H1 (cell line): ENCODE results near the gene SRPRB. TPM values are rescaled to one million over a fixed set of nuclear protein-coding genes. Genes with fewer than 3 reads are reported as not detected.

ENCODE experiments used
- CTCF ChIA-PET: fragments of 300-600 bp; sonication (Branson Sonifier 250); formaldehyde crosslinking; loops from one replicate; lab custom pipeline; 2021; ENCODE audit not compliant: partially characterized antibody; lab: Charles Lee
- POLR2A ChIA-PET: fragments of 300-600 bp; sonication (Branson Sonifier 250); formaldehyde crosslinking; loops from one replicate; lab custom pipeline; 2021; ENCODE audit warnings: inconsistent platforms; ENCODE audit not compliant: partially characterized antibody; lab: Charles Lee
- DNase-seq, 2 experiments: peaks; one replicate each; pipeline versions ENCODE4 v3.0.0 to v3.0.0-alpha.2; 2010 to 2022; ENCODE audit warnings: low spot score in 2 of 2, low read depth in 1 of 2, mixed read lengths in 1 of 2
- FAIRE-seq: peaks from 2 replicates; lab custom pipeline; 2011; peaks lifted over from hg19 to GRCh38; lab: Jason Lieb, UNC
- H2AFZ ChIP-seq: 2 replicates; pipeline ENCODE4 v1.8.1; 2012; ENCODE audit warnings: low read length, inconsistent platforms
- H2AK5ac ChIP-seq: 2 replicates; pipeline ENCODE4 v1.6.1; 2013; ENCODE audit warnings: low read depth, low read length
- H2BK120ac ChIP-seq: replicated peaks from 2 replicates; pipeline ENCODE3; 2013; ENCODE audit warnings: low read depth, low read length, inconsistent platforms
- H2BK12ac ChIP-seq: 2 replicates; pipeline ENCODE4 v1.6.1; 2013; ENCODE audit warnings: low read depth, low read length
- H2BK15ac ChIP-seq: 2 replicates; pipeline ENCODE4 v1.6.1; 2013; ENCODE audit warnings: low read length
- H2BK20ac ChIP-seq: 2 replicates; pipeline ENCODE4 v1.6.1; 2013; ENCODE audit warnings: low read length
- H2BK5ac ChIP-seq: 2 replicates; pipeline ENCODE4 v1.6.1; 2013; ENCODE audit warnings: low read depth, low read length
- H3K14ac ChIP-seq: 2 replicates; pipeline ENCODE4 v1.6.1; 2013; ENCODE audit warnings: inconsistent platforms; ENCODE audit not compliant: insufficient read length
- H3K18ac ChIP-seq: 2 replicates; pipeline ENCODE4 v1.6.1; 2013; ENCODE audit warnings: low read length; ENCODE audit errors: extremely low read depth
- H3K23ac ChIP-seq: 2 replicates; pipeline ENCODE4 v1.6.1; 2013; ENCODE audit warnings: inconsistent platforms; ENCODE audit not compliant: insufficient read length
- H3K23me2 ChIP-seq: 2 replicates; pipeline ENCODE4 v1.6.1; 2013; ENCODE audit warnings: low read depth, low read length
- H3K27ac ChIP-seq: 2 replicates; pipeline ENCODE4 v1.6.1; 2011; ENCODE audit warnings: low read depth, low read length, inconsistent platforms
- H3K27me3 ChIP-seq, 4 experiments: replicated peaks in 1 of 4; 1 replicate in 1 of 4; 2 replicates in 3 of 4; pipeline versions ENCODE4 v1.6.1 to v1.8.1; 2011 to 2013; ENCODE audit warnings: low read length in 3 of 4, mild to moderate bottlenecking in 3 of 4, inconsistent platforms in 2 of 4, mixed read lengths in 2 of 4, moderate library complexity in 1 of 4; ENCODE audit not compliant: control insufficient read depth in 3 of 4, insufficient read depth in 3 of 4; ENCODE audit errors: extremely low read depth in 1 of 4
- H3K36me3 ChIP-seq, 4 experiments: 2 replicates each; pipeline versions ENCODE4 v1.6.1 to v1.8.1; 2011 to 2013; ENCODE audit warnings: mild to moderate bottlenecking in 4 of 4, low read length in 3 of 4, moderate library complexity in 2 of 4, control low read depth in 1 of 4, inconsistent platforms in 1 of 4; ENCODE audit not compliant: insufficient read depth in 4 of 4, control insufficient read depth in 2 of 4
- H3K4ac ChIP-seq: replicated peaks from 2 replicates; pipeline ENCODE3; 2013; ENCODE audit warnings: low read length, low read depth, mixed read lengths, inconsistent platforms; ENCODE audit not compliant: insufficient read length
- H3K4me1 ChIP-seq, 4 experiments: replicated peaks in 1 of 4; 1 replicate in 1 of 4; 2 replicates in 3 of 4; pipeline versions ENCODE4 v1.6.1 to v1.8.1; 2011 to 2013; ENCODE audit warnings: low read length in 3 of 4, inconsistent platforms in 2 of 4, mixed read lengths in 1 of 4; ENCODE audit not compliant: insufficient read depth in 4 of 4, control insufficient read depth in 3 of 4
- H3K4me2 ChIP-seq, 2 experiments: 2 replicates each; pipeline versions ENCODE4 v1.6.1 to v1.8.1; 2011 to 2013; ENCODE audit warnings: low read depth in 2 of 2, low read length in 2 of 2, control low read depth in 1 of 2, inconsistent platforms in 1 of 2, mild to moderate bottlenecking in 1 of 2; ENCODE audit not compliant: insufficient read depth in 1 of 2
- H3K4me3 ChIP-seq, 4 experiments: fragments of 200-600, 300-600 bp in 1 of 4; sonication (generic), shearing (Covaris generic), sonication (Bioruptor Twin) in 1 of 4; 2 replicates each; pipeline versions ENCODE4 v1.5.1 to v1.8.1; 2011 to 2016; ENCODE audit warnings: low read length in 4 of 4, low read depth in 3 of 4, control low read depth in 2 of 4, inconsistent platforms in 2 of 4, mild to moderate bottlenecking in 2 of 4, mixed read lengths in 1 of 4, moderate library complexity in 1 of 4; ENCODE audit not compliant: insufficient read depth in 2 of 4; ENCODE audit errors: extremely low read depth in 1 of 4
- H3K56ac ChIP-seq: replicated peaks from 2 replicates; pipeline ENCODE3; 2013; ENCODE audit warnings: low read depth, mild to moderate bottlenecking, mixed read lengths, low read length, inconsistent platforms; ENCODE audit not compliant: insufficient read length
- H3K79me1 ChIP-seq: 2 replicates; pipeline ENCODE4 v1.6.1; 2013; ENCODE audit warnings: low read depth, low read length, control low read depth
- H3K79me2 ChIP-seq, 2 experiments: 2 replicates each; pipeline versions ENCODE4 v1.6.1 to v1.8.1; 2012 to 2013; ENCODE audit warnings: low read length in 2 of 2, mild to moderate bottlenecking in 2 of 2, inconsistent platforms in 1 of 2; ENCODE audit not compliant: insufficient read depth in 2 of 2, control insufficient read depth in 1 of 2
- H3K9ac ChIP-seq, 4 experiments: replicated peaks in 1 of 4; 1 replicate in 1 of 4; 2 replicates in 3 of 4; pipeline versions ENCODE4 v1.6.1 to v1.8.1; 2011 to 2013; ENCODE audit warnings: low read depth in 3 of 4, low read length in 3 of 4, control low read depth in 2 of 4, mild to moderate bottlenecking in 2 of 4, moderate library complexity in 2 of 4, inconsistent platforms in 1 of 4; ENCODE audit errors: extremely low read depth in 1 of 4
- H3K9me3 ChIP-seq, 2 experiments: 2 replicates each; pipeline versions ENCODE4 v1.6.1 to v1.8.1; 2012 to 2013; ENCODE audit warnings: mild to moderate bottlenecking in 2 of 2, moderate library complexity in 2 of 2, control low read depth in 1 of 2, inconsistent platforms in 1 of 2, low read depth in 1 of 2, low read length in 1 of 2, mixed read lengths in 1 of 2; ENCODE audit not compliant: insufficient read depth in 2 of 2
- H4K20me1 ChIP-seq, 2 experiments: replicated peaks in 1 of 2; 2 replicates each; pipeline versions ENCODE3 to v1.8.1; 2011 to 2013; ENCODE audit warnings: inconsistent platforms in 2 of 2, low read length in 2 of 2, mild to moderate bottlenecking in 1 of 2; ENCODE audit not compliant: insufficient read depth in 2 of 2, control insufficient read depth in 1 of 2
- H4K5ac ChIP-seq: 2 replicates; pipeline ENCODE4 v1.6.1; 2013; ENCODE audit warnings: low read length, low read depth, mixed read lengths, inconsistent platforms; ENCODE audit not compliant: insufficient read length
- H4K8ac ChIP-seq: 2 replicates; pipeline ENCODE4 v1.8.0; 2013; ENCODE audit warnings: mild to moderate bottlenecking, moderate library complexity, low read length, inconsistent platforms; ENCODE audit not compliant: insufficient read depth; ENCODE audit errors: extremely low read depth
- H4K91ac ChIP-seq: replicated peaks from 2 replicates; pipeline ENCODE3; 2013; ENCODE audit warnings: low read length, mixed read lengths, inconsistent platforms; ENCODE audit not compliant: insufficient read length
- BRCA1 ChIP-seq: IDR thresholded peaks from 2 replicates; pipeline ENCODE4 v1.6.1; 2012; ENCODE audit warnings: low read depth, low read length, improper control_type of control experiment
- WGBS, 2 experiments: shearing (Covaris generic) in 1 of 2; methylation state at CpG; one replicate each; pipeline versions ENCODE4 v1.1.6 to v1.1.7; 2013 to 2015; ENCODE audit warnings: low lambda C conversion rate in 2 of 2, mixed read lengths in 2 of 2, inconsistent platforms in 1 of 2, low coverage in 1 of 2, missing lambda C conversion rate in 1 of 2; ENCODE audit not compliant: insufficient replicate concordance in 2 of 2, insufficient coverage in 1 of 2, insufficient read length in 1 of 2; ENCODE audit errors: extremely low coverage in 1 of 2, missing lambda C conversion rate in 1 of 2; 5-methylcytosine and 5-hydroxymethylcytosine counted together
- polyA plus RNA-seq, 7 experiments: library from polyadenylated mRNA; depleted of rRNA in 3 of 7; stranded (reverse) in 5 of 7; unstranded in 2 of 7; fragments of >200 nt in 5 of 7; fragments of 200-250 nt in 2 of 7; gene quantifications; 1 replicate in 5 of 7; 2 replicates in 1 of 7; 4 replicates in 1 of 7; pipeline versions ENCODE4 v1.2.1 to v1.2.3, GENCODE V29; 2011 to 2013; ENCODE audit warnings: missing spikeins in 2 of 7, mixed read lengths in 2 of 7
- total RNA-seq: library from RNA; stranded (reverse); fragmentation: NEBNext Ultra II Directional; extraction: Animal tissue kit (Norgen Biotek cat#: 25700); gene quantifications from 2 replicates; pipeline ENCODE4 v1.2.1, GENCODE V29; 2021

The SRPRB gene
- total and polyA plus RNA-seq, 2 of the 8 experiments (the other 6 are each of a cell fraction or from before 2014, with no cell fraction given): 15.9 to 49.8 TPM

- Histone ChIP-seq H2BK15ac (no peak overlapping the region), H4K20me1 (no peaks in the 10 kb centered on the region), H3K23ac (no peak overlapping the region), H3K79me1 (no peaks in the 10 kb centered on the region), H3K18ac (no peak overlapping the region), H3K4me1 (peaks cover 0 to 8% (median 1%) of the 10 kb centered on the region in 4 experiments; a peak in 4 of 7 replicates), H2BK12ac (no peak overlapping the region), H3K9me3 (no peaks in the 10 kb centered on the region), H2AK5ac (no peak overlapping the region), H3K4me3 (no peak overlapping the region), H3K9ac (no peak overlapping the region), H3K56ac (no peak overlapping the region), H2BK5ac (no peak overlapping the region), H3K36me3 (no peaks in the 10 kb centered on the region), H3K23me2 (no peaks in the 10 kb centered on the region; the same call in 1 of the 2 replicates), H3K27me3 (no peaks in the 10 kb centered on the region), H4K5ac (no peak overlapping the region), H3K79me2 (no peaks in the 10 kb centered on the region), H2AFZ (no peak overlapping the region), H4K91ac (no peak overlapping the region), H3K4ac (no peak overlapping the region), H2BK120ac (no peak overlapping the region), H3K14ac (no peak overlapping the region), H4K8ac (no peak overlapping the region), H3K27ac (no peak overlapping the region), H2BK20ac (no peak overlapping the region), H3K4me2 (no peak overlapping the region)
- POLR2A ChIA-PET: no interaction called here
- DNase-seq (no peak), FAIRE-seq (no peak)
- CTCF ChIA-PET: interaction anchor here (0.9 to 2.6 kb wide), 5 partner anchors 8 to 356 kb away, joined by 3 to 7 read pairs (median 4); no protein-coding TSS in a partner anchor
- TF ChIP-seq BRCA1: no peak
- whole genome bisulfite sequencing, 2 experiments: 80% methylated on average over 2 of the region's 2 CpGs; no CpG with 5 or more reads in 1 of the 2 experiments
These were observed 50.7 kb downstream of the SRPRB start for GRCh38 chr3:133856316-133856715.
